MCF 10A (cell line): ENCODE data around the gene B4GALT6. TPM values are rescaled to one million over a fixed set of nuclear protein-coding genes. Genes with fewer than 3 reads are reported as not detected.
A peak's percentile ranks its signal among the peaks of the same experiment; 100 is the strongest.

Experiments
- BruUV-seq: library from RNA; stranded (reverse); fragments of 400-500 nt; replicated peaks from 2 replicates; lab custom pipeline; 2021; lab: Mats Ljungman, UMichigan
- CTCF ChIA-PET: fragments of 300-600 bp; sonication (Branson Sonifier 250); formaldehyde crosslinking; extraction: SDS; loops from one replicate; lab custom pipeline; 2021; ENCODE audit warnings: antibody characterized with exemption, inconsistent platforms; lab: Yijun Ruan, JAX
- POLR2A ChIA-PET: fragments of 300-600, 350-650 bp; sonication (Branson Sonifier 250); formaldehyde crosslinking; extraction: SDS; loops from one replicate; lab custom pipeline; 2020; ENCODE audit warnings: antibody characterized with exemption, inconsistent platforms; lab: Yijun Ruan, JAX
- DNase-seq: peaks from one replicate; pipeline ENCODE4 v3.0.0-alpha.2; 2018; ENCODE audit not compliant: unreplicated experiment
- H3K27ac Mint-ChIP-seq: one replicate; pipeline ENCODE4 v1.8.0; 2022; ENCODE audit warnings: mild to moderate bottlenecking, low read depth, mixed read lengths; ENCODE audit not compliant: unreplicated experiment
- H3K27me3 Mint-ChIP-seq: one replicate; pipeline ENCODE4 v1.8.0; 2022; ENCODE audit warnings: mixed read lengths; ENCODE audit not compliant: insufficient read depth, unreplicated experiment
- H3K36me3 Mint-ChIP-seq: one replicate; pipeline ENCODE4 v1.8.0; 2022; ENCODE audit warnings: mild to moderate bottlenecking, moderate library complexity, mixed read lengths; ENCODE audit not compliant: insufficient read depth, unreplicated experiment
- H3K4me1 Mint-ChIP-seq: one replicate; pipeline ENCODE4 v1.8.0; 2022; ENCODE audit warnings: mixed read lengths; ENCODE audit not compliant: insufficient read depth, unreplicated experiment
- H3K4me3 Mint-ChIP-seq: one replicate; pipeline ENCODE4 v1.8.0; 2022; ENCODE audit warnings: mild to moderate bottlenecking, moderate library complexity, mixed read lengths; ENCODE audit not compliant: unreplicated experiment
- H3K9me3 Mint-ChIP-seq: one replicate; pipeline ENCODE4 v1.8.0; 2022; ENCODE audit warnings: mixed read lengths; ENCODE audit not compliant: unreplicated experiment
- intact Hi-C: fragments of 100-400 bp; cut with micrococcal nuclease; formaldehyde crosslinking; loops from 2 replicates; pipeline ENCODE4 v1.14.1; 2022
- total RNA-seq: library from RNA; stranded (reverse); gene quantifications from 2 replicates; pipeline ENCODE4 v1.2.3, GENCODE V29; 2022
- TF ChIP-seq, protein P1 (sequence below): fragments of 200-600 bp; IDR thresholded peaks from one replicate; pipeline ENCODE4 v1.8.0; 2022; ENCODE audit warnings: antibody characterized with exemption, mild to moderate bottlenecking; ENCODE audit not compliant: unreplicated experiment

B4GALT6 gene
- total RNA-seq, 1 experiment from 2014 or later = 6.0 TPM

DNA sequence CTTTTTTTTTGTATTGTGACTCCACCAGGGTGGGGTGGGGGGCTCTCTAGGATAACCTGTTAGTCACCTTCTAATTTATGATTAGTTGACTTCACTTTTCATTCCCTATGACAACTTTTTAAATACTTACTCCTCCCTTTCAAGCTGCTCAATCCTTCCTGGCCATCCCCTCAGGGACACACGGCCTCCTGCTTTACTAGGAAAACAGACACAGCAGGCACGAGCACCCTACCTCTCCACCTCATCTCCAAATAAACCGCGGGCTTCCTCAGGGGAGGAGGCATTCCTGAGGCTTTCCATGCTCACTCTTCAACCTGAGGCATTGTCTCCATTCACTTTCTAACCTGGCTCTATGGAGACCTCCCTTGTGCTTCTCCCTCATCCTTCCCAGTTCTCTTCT lies 33.0 kb downstream of the B4GALT6 start:
- peaks cover 13% of the 10 kb centered on the region for H3K4me1 Mint-ChIP-seq
- H3K4me3 Mint-ChIP-seq = no peak overlapping the region
- CTCF ChIA-PET = interaction anchor here (1.0 kb wide), 1 partner anchor 71 kb away, joined by 4 read pairs; no protein-coding TSS in a partner anchor

DNA sequence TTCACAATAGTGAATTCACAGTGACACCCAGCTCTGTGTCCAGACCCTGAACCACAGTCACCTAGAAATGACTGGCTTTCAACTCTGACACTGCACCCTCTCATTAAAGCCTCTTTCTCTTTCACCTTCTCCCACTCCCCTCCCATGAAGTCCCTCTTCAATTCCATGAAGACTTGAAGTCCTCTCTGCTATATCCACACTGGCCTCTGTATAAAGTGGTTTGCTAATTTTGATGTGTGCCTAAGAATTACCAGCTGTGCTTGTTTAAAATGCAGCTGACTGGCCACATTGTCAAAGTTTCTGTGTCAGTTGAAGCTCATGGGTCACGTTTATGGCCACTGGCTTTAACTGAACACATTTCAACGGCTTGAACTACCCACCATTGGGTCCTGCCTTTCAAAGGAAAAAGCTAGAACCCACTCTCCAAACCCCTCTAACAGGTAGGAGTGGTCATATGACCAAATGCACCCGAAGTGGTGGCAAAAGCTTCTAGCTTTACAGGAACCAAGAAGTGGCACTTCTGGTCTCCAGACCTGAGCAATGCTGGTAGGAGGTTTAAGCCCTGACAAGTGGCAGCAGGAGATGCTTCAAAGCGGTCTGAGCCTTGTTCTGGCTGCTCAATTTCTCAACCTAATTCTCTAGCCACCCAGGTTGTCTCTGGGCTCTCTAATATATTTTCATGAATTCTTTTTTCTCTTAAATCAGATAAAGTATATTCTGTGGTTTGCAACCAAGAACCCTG lies 34.2 kb downstream of the B4GALT6 start:
- TF ChIP-seq, protein P1, sequence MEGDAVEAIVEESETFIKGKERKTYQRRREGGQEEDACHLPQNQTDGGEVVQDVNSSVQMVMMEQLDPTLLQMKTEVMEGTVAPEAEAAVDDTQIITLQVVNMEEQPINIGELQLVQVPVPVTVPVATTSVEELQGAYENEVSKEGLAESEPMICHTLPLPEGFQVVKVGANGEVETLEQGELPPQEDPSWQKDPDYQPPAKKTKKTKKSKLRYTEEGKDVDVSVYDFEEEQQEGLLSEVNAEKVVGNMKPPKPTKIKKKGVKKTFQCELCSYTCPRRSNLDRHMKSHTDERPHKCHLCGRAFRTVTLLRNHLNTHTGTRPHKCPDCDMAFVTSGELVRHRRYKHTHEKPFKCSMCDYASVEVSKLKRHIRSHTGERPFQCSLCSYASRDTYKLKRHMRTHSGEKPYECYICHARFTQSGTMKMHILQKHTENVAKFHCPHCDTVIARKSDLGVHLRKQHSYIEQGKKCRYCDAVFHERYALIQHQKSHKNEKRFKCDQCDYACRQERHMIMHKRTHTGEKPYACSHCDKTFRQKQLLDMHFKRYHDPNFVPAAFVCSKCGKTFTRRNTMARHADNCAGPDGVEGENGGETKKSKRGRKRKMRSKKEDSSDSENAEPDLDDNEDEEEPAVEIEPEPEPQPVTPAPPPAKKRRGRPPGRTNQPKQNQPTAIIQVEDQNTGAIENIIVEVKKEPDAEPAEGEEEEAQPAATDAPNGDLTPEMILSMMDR = no peak
- ChIA-PET CTCF (interaction anchor here (0.6 to 1.1 kb wide), 6 partner anchors 9 to 719 kb away, joined by 3 to 4 read pairs (median 3); partner anchors contain the start of gene B4GALT6), POLR2A (interaction anchor here (0.7 kb wide), 1 partner anchor 42 kb away, joined by 3 read pairs; no protein-coding TSS in a partner anchor)
- Mint-ChIP-seq H3K9me3 (no peaks in the 10 kb centered on the region), H3K27me3 (no peaks in the 10 kb centered on the region), H3K36me3 (no peaks in the 10 kb centered on the region), H3K27ac (no peak overlapping the region), H3K4me3 (no peak overlapping the region), H3K4me1 (peaks cover 13% of the 10 kb centered on the region)
- no TSS peak for BruUV-seq
- no peak for DNase-seq
- intact Hi-C loops = no loop called here

More for the DNA sequence above, 33.0 kb downstream of the B4GALT6 start:
- no peaks in the 10 kb centered on the region for H3K36me3 Mint-ChIP-seq
- BruUV-seq = no TSS peak
- no peak for DNase-seq
- intact Hi-C loops = no loop called here
- POLR2A ChIA-PET = interaction anchor here (0.9 kb wide), 1 partner anchor 12 kb away, joined by 3 read pairs; no protein-coding TSS in a partner anchor
- TF ChIP-seq, protein P1 = no peak
- no peaks in the 10 kb centered on the region for H3K27me3 Mint-ChIP-seq
- no peak overlapping the region for H3K27ac Mint-ChIP-seq
- H3K9me3 Mint-ChIP-seq = no peaks in the 10 kb centered on the region

DNA sequence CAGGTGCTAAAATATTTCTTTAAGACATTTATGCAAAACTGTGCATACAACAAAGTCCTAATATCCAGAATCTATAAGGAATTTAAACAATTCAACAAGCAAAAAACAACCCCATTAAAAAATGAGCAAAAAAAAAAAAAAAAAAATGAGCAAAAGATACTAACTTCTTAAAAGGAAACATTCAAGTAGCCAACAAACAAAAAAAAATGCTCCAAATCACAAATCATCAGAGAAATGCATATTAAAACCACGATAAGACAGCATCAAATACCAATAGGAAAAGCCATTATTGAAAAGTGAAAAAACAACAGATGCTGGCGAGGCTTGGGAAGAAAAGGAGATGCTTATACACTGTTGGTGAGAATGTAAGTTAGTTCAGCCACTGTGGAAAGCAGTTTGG lies 34.9 kb downstream of the B4GALT6 start:
- Mint-ChIP-seq H3K9me3 (no peaks in the 10 kb centered on the region), H3K4me1 (peaks cover 13% of the 10 kb centered on the region), H3K4me3 (no peak overlapping the region), H3K27ac (no peak overlapping the region), H3K36me3 (no peaks in the 10 kb centered on the region), H3K27me3 (no peaks in the 10 kb centered on the region)
- no peak for DNase-seq
- intact Hi-C loops = no loop called here
- TF ChIP-seq, protein P1 = no peak
- no TSS peak for BruUV-seq
- ChIA-PET CTCF (interaction anchor here (0.7 to 1.1 kb wide), 2 partner anchors 8 to 35 kb away, joined by 3 read pairs; partner anchors contain the start of gene B4GALT6), POLR2A (interaction anchor here (0.7 kb wide), 1 partner anchor 18 kb away, joined by 3 read pairs; no protein-coding TSS in a partner anchor)

DNA sequence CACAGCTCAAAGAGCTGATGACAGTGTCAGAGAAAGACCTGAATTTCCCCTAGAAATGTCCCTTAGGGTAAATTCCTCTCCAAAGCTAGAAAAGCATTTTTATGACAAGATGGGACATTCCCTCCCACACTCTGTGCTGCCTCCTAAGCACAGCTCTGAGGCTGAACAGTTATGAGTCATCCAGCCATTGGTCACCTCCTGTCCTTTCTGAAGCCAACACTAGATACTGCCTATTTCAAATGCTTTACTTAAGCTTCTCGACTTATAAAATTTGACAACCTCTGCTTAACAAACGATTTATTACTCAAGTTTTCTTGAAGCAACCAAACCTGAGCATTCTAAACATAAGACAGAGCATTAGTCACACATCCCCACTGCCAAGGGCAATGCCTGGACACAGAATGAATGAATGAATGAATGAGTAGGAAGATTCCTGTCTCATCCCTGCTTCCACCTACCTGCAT lies 35.4 kb downstream of the B4GALT6 start:
- ChIA-PET CTCF (interaction anchor here (1.0 kb wide), 1 partner anchor 47 kb away, joined by 3 read pairs; no protein-coding TSS in a partner anchor), POLR2A (interaction anchor here (0.7 to 1.1 kb wide), 2 partner anchors 17 to 18 kb away, joined by 3 read pairs; no protein-coding TSS in a partner anchor)
- H3K9me3 Mint-ChIP-seq = no peaks in the 10 kb centered on the region
- no peaks in the 10 kb centered on the region for H3K27me3 Mint-ChIP-seq
- DNase-seq = peak; percentile 69
- no peak overlapping the region for H3K4me3 Mint-ChIP-seq
- intact Hi-C loops = no loop called here
- H3K27ac Mint-ChIP-seq = no peak overlapping the region
- BruUV-seq = no TSS peak
- no peaks in the 10 kb centered on the region for H3K36me3 Mint-ChIP-seq
- TF ChIP-seq, protein P1 = no peak
- H3K4me1 Mint-ChIP-seq = peaks cover 13% of the 10 kb centered on the region
